ENCODE data around the gene GLRX2. TPM values are rescaled to one million over a fixed set of nuclear protein-coding genes. Genes with fewer than 3 reads are reported as not detected.
A peak's percentile ranks its signal among the peaks of the same experiment; 100 is the strongest.

Gene GLRX2
- total and polyA plus RNA-seq, 7 donors, result 4.2 to 23.4 (median 9.2) TPM

DNA sequence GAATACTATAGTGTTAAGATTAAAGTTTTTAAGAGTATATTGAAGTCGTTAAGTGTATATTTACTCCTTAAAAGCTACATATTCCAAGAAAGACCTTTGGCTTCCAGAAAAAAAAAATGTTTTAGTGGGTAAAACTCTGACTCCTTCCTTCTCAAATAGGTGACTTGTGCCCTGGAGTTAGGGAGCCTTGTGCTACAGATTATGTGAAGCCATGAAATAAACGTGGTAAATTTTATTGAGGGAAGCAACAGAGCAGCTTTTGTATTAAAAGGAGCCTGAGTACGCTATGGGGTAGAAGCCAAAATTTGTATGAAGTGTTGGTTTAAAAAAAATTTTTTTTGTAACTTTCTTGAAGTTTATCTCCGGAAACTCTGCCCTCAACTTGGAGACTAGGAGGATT lies 44.8 kb downstream of the GLRX2 start:
- Histone ChIP-seq H3K9me3 (no peaks in the 10 kb centered on the region), H3K27me3 (no peaks in the 10 kb centered on the region), H3K4me1 (peaks cover 0 to 48% (median 36%) of the 10 kb centered on the region in 4 donors), H3K4me3 (peak overlapping the region; percentile 77 to 97 (median 84)), H3K27ac (peak overlapping the region; percentile 96 to 99 (median 99)), H3K36me3 (no peaks in the 10 kb centered on the region)
- intact Hi-C loops (cut with DNase I), result loop anchor here (5.0 kb wide), 1 partner anchor 47 kb away; the partner anchor contains the start of gene GLRX2
- no peak for DNase-seq
- WGBS, 2 donors, result 3 to 17% methylated on average over 4 of the region's 4 CpGs
- TF ChIP-seq POLR2A (IDR thresholded peaks at IDR 0.05) (no peak), EP300 (IDR thresholded peaks at IDR 0.05) (no peak), POLR2AphosphoS5 (IDR thresholded peaks at IDR 0.05) (no peak)
- TF ChIP-seq, protein P1, sequence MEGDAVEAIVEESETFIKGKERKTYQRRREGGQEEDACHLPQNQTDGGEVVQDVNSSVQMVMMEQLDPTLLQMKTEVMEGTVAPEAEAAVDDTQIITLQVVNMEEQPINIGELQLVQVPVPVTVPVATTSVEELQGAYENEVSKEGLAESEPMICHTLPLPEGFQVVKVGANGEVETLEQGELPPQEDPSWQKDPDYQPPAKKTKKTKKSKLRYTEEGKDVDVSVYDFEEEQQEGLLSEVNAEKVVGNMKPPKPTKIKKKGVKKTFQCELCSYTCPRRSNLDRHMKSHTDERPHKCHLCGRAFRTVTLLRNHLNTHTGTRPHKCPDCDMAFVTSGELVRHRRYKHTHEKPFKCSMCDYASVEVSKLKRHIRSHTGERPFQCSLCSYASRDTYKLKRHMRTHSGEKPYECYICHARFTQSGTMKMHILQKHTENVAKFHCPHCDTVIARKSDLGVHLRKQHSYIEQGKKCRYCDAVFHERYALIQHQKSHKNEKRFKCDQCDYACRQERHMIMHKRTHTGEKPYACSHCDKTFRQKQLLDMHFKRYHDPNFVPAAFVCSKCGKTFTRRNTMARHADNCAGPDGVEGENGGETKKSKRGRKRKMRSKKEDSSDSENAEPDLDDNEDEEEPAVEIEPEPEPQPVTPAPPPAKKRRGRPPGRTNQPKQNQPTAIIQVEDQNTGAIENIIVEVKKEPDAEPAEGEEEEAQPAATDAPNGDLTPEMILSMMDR (IDR thresholded peaks at IDR 0.05), result no peak

DNA sequence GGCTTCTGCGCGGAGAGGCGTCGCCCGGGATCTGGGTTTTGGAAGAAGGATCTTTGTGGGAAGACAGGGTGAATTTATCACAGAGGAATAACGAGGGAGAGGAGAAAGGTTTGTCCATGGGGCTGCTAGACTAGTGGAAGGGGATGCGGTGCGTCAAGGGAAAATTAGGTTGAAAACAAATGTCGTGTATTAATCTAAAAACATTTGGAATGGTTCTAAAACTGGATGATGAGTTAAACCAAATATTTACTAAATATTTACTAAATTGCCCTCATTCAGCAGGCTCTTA lies 45.2 kb downstream of the GLRX2 start:
- Histone ChIP-seq H3K4me3 (peak overlapping the region; percentile 77 to 97 (median 84)), H3K36me3 (no peaks in the 10 kb centered on the region), H3K27me3 (no peaks in the 10 kb centered on the region), H3K4me1 (peaks cover 0 to 48% (median 36%) of the 10 kb centered on the region in 4 donors), H3K9me3 (no peaks in the 10 kb centered on the region), H3K27ac (peak overlapping the region; percentile 96 to 99 (median 99))
- intact Hi-C loops (cut with DNase I), result loop anchor here (5.0 kb wide), 1 partner anchor 47 kb away; the partner anchor contains the start of gene GLRX2
- 0% methylated on average over 9 of the region's 9 CpGs for WGBS, 2 donors
- no peak for DNase-seq
- TF ChIP-seq POLR2AphosphoS5 (IDR thresholded peaks at IDR 0.05) (peak in 1 of 4 donors; percentile 12), EP300 (IDR thresholded peaks at IDR 0.05) (no peak), POLR2A (IDR thresholded peaks at IDR 0.05) (no peak)
- TF ChIP-seq, protein P1 (IDR thresholded peaks at IDR 0.05), result no peak

DNA sequence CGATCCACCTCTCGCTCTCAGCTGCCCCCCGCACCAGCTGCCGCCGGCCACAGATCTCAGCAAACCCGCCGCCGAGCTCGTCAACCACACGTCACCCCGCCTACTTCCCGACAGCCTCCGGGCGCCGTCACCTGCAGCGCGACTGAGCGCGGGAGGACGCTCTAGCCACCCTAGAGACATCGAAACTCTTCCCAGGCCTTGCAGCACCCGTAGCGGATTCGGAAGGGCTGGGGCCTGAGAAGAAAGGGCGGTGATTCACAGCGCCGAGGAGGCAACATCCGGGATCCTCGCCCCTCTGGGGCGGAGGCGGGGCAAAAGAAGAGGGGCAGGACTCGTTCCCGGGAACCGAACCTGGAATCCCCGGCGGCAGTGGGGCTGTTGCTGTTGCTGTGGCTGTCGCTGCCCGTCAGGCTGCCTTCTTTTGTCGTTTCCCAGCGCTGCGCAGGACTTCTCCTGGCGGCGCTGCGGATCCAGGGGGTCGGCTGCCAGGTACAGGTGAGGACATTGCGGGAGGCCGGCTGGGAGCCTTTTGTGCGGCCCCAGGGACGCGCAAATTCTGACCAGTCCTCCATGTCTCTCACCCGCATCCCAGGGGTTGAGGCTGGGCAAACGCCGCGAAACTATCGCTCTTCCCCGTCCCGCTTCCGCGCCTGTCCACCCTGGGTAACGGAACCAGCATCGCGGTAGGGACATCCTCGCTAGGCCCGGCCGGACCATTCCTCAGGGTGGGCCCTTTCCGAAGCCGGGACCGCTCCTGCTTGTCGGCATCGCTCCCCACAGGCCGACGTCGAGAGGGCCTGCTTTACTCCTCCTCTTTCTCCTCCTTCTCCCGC lies 45.7 kb downstream of the GLRX2 start, which contains the start of the genes RO60 and UCHL5:
RO60 (plus strand) TSS at position 331 of the 833 bp plus-strand sequence. CDS start 9,443 bp downstream, outside the sequence.
UCHL5 (minus strand) TSS at position 79 of the 833 bp plus-strand sequence. CDS start 100 bp downstream, outside the sequence.
- no peaks in the 10 kb centered on the region for H3K36me3 ChIP-seq
- DNase-seq, result peak; percentile 99
- H3K4me1 ChIP-seq, result peaks cover 0 to 48% (median 36%) of the 10 kb centered on the region in 4 donors
- no peaks in the 10 kb centered on the region for H3K9me3 ChIP-seq
- peak within 1 kb of the TSS; percentile 77 to 97 (median 84) for H3K4me3 ChIP-seq
- TF ChIP-seq POLR2AphosphoS5 (IDR thresholded peaks at IDR 0.05) (peak; percentile 81 to 96 (median 92)), POLR2A (IDR thresholded peaks at IDR 0.05) (peak; percentile 78), EP300 (IDR thresholded peaks at IDR 0.05) (peak in 2 of 4 donors; percentile 55 to 80)
- TF ChIP-seq, protein P1 (IDR thresholded peaks at IDR 0.05), result no peak
- 0 to 1% methylated on average over 74 of the region's 74 CpGs for WGBS, 2 donors
- no peaks in the 10 kb centered on the region for H3K27me3 ChIP-seq
- H3K27ac ChIP-seq, result peak within 1 kb of the TSS; percentile 96 to 99 (median 99)
- intact Hi-C loops (cut with DNase I), result loop anchor here (1.0 to 5.0 kb wide), 3 partner anchors 48 to 252 kb away; partner anchors contain the start of genes CDC73 and GLRX2

DNA sequence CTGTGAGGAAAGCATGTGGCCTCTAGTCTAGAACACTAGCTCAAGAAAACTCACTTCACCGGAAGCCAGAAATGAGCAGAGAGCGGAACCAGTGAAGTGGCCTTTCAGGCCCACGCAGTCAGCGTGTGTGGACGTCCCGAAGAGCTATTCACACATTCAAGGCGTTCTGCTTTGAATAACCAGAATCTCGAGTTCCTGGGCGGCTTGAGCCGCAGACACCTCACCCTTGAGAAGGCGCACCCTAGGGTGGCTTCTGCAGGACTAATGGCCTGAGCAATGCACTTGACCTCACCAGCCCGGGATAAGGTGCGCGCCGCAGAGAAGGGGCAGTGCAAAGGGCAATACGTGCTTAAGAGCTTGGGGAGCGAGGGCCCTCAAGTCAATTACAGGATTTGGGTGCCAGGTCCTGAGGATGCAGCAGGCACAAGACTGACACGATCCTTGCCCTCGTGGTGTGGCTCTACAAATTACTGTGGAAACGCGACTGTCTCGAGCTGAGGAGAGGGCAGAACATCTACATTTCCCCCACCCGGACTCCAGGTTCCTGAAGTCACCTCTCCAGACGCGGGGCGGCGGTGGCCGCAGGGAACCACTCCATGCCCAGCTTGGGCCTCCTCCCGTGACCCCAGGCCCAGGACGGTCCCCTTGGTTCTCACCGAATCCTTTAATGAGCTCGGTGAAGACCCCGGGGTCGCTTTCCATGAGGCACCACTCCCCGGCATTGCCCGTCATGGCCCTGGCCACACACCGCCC lies 46.5 kb downstream of the GLRX2 start:
- TF ChIP-seq POLR2A (IDR thresholded peaks at IDR 0.05) (no peak), EP300 (IDR thresholded peaks at IDR 0.05) (no peak), POLR2AphosphoS5 (IDR thresholded peaks at IDR 0.05) (no peak)
- TF ChIP-seq, protein P1 (IDR thresholded peaks at IDR 0.05), result no peak
- H3K4me3 ChIP-seq, result peak overlapping the region; percentile 77 to 97 (median 84)
- intact Hi-C loops (cut with DNase I), result loop anchor here (1.0 kb wide), 2 partner anchors 64 to 251 kb away; partner anchors contain the start of gene CDC73
- H3K27me3 ChIP-seq, result no peaks in the 10 kb centered on the region
- peak overlapping the region; percentile 96 to 99 (median 99) for H3K27ac ChIP-seq
- WGBS, 2 donors, result 0 to 1% methylated on average over 37 of the region's 37 CpGs
- no peaks in the 10 kb centered on the region for H3K36me3 ChIP-seq
- DNase-seq, result peak; percentile 72
- peaks cover 0 to 43% (median 32%) of the 10 kb centered on the region in 4 donors for H3K4me1 ChIP-seq
- no peaks in the 10 kb centered on the region for H3K9me3 ChIP-seq

Measured in sigmoid colon (tissue), 7 donors.